Stomach (tissue), 4 donors: ENCODE data around the gene COL8A2.

Experiments
- POLR2A ChIP-seq, 4 donors: fragments of 450-650 bp; IDR thresholded peaks; one replicate each; pipeline ENCODE4 v1.6.1; 2016; ENCODE audit warnings: antibody characterized with exemption in 4 of 4, control low read depth in 2 of 4, mild to moderate bottlenecking in 1 of 4, moderate library complexity in 1 of 4
- POLR2AphosphoS5 ChIP-seq, 3 donors: sonication (generic); formaldehyde crosslinking; IDR thresholded peaks; one replicate each; pipeline ENCODE4 v1.6.1; 2016; ENCODE audit warnings: antibody characterized with exemption in 3 of 3
- TF ChIP-seq, protein P1 (sequence below), 7 experiments: fragments of 450-650 bp in 4 of 7; fragments of 200-600 bp in 3 of 7; sonication (generic) in 3 of 7; IDR thresholded peaks; one replicate each; pipeline ENCODE4 v1.5.1; 2016 to 2019; ENCODE audit warnings: antibody characterized with exemption in 7 of 7, control low read depth in 2 of 7, mild to moderate bottlenecking in 1 of 7

DNA sequence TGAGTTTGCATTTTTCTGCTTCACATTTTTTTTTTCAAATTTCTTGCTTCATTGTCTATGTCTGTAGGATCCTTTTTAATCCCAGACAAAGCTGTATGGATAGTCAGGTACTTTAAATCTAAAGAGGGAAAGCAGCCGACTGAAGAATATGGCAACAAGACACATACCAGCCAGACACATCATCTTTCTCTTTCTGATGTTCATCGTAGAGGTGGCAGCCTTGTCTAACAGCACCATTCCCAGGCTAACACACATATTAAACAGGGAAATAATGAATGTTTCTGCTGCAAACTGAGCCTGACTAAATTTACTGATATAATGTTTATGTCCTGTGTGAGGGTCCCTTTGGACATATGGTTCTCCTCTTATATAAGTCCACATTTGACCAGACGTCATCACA, 44.8 kb downstream of the COL8A2 start:
- TF ChIP-seq, protein P1, sequence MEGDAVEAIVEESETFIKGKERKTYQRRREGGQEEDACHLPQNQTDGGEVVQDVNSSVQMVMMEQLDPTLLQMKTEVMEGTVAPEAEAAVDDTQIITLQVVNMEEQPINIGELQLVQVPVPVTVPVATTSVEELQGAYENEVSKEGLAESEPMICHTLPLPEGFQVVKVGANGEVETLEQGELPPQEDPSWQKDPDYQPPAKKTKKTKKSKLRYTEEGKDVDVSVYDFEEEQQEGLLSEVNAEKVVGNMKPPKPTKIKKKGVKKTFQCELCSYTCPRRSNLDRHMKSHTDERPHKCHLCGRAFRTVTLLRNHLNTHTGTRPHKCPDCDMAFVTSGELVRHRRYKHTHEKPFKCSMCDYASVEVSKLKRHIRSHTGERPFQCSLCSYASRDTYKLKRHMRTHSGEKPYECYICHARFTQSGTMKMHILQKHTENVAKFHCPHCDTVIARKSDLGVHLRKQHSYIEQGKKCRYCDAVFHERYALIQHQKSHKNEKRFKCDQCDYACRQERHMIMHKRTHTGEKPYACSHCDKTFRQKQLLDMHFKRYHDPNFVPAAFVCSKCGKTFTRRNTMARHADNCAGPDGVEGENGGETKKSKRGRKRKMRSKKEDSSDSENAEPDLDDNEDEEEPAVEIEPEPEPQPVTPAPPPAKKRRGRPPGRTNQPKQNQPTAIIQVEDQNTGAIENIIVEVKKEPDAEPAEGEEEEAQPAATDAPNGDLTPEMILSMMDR (IDR thresholded peaks at IDR 0.05), result no peak
- TF ChIP-seq POLR2A (IDR thresholded peaks at IDR 0.05) (no peak), POLR2AphosphoS5 (IDR thresholded peaks at IDR 0.05) (no peak)
